ENCODE data around the gene RBP2.

DNA sequence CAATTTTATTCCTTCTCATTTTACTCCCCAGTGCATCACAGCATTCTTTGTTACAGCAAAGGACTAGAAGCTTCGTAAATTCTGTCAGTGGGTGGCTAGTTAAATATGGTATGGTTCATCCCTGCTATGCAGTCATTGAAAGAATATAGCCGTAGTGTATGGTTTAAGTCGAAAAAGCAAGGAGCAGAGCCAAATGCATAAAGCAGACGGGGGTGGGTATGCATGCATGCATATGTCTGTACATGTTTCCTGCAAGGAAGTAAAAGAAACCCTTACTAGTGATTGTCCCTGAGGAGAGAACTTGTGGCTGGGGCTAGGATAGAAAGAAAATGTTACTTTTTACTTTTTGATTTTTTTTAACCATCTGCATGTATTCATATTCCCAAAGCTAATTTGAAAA is 19.9 kb downstream of the RBP2 start:
- TF ChIP-seq EZH2 (IDR thresholded peaks at IDR 0.05; ENCODE audit: borderline replicate concordance, low read length): no peak
- TF ChIP-seq, protein P1, sequence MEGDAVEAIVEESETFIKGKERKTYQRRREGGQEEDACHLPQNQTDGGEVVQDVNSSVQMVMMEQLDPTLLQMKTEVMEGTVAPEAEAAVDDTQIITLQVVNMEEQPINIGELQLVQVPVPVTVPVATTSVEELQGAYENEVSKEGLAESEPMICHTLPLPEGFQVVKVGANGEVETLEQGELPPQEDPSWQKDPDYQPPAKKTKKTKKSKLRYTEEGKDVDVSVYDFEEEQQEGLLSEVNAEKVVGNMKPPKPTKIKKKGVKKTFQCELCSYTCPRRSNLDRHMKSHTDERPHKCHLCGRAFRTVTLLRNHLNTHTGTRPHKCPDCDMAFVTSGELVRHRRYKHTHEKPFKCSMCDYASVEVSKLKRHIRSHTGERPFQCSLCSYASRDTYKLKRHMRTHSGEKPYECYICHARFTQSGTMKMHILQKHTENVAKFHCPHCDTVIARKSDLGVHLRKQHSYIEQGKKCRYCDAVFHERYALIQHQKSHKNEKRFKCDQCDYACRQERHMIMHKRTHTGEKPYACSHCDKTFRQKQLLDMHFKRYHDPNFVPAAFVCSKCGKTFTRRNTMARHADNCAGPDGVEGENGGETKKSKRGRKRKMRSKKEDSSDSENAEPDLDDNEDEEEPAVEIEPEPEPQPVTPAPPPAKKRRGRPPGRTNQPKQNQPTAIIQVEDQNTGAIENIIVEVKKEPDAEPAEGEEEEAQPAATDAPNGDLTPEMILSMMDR (IDR thresholded peaks at IDR 0.05; ENCODE audit: low read length): no peak
